Testis (tissue), 2 donors: Measurements from ENCODE around the gene FANCE.

Experiments used
- CTCF ChIP-seq, 3 experiments: fragments of 450-650 bp in 2 of 3; fragments of 200-600 bp in 1 of 3; sonication (generic) in 1 of 3; IDR thresholded peaks; one replicate each; pipeline ENCODE4 v1.5.1; 2016 to 2019; ENCODE audit warnings: antibody characterized with exemption in 3 of 3, mild to moderate bottlenecking in 2 of 3, moderate library complexity in 1 of 3
- POLR2A ChIP-seq: fragments of 450-650 bp; IDR thresholded peaks from one replicate; pipeline ENCODE4 v1.6.1; 2017; ENCODE audit warnings: antibody characterized with exemption, mild to moderate bottlenecking, moderate library complexity

GRCh38 chr6:35445691-35446090 lies 6.4 kb upstream of the FANCE start:
- TF ChIP-seq CTCF (IDR thresholded peaks at IDR 0.05) (no peak), POLR2A (no peak)
